SU-DHL-6 (cell line): ENCODE measurements around the gene BUD23.

ENCODE experiments used
- H2AFZ ChIP-seq: fragments of 200-600 bp; sonication (generic); 2 replicates; pipeline ENCODE4 v1.6.1; 2014; ENCODE audit warnings: low read depth, mild to moderate bottlenecking, moderate library complexity, mixed read lengths, antibody characterized with exemption, low read length; ENCODE audit not compliant: severe bottlenecking
- H3F3A ChIP-seq: fragments of 200-600 bp; shearing (Covaris generic); 2 replicates; pipeline ENCODE4 v1.6.0; 2016; ENCODE audit warnings: antibody characterized with exemption, mild to moderate bottlenecking; ENCODE audit not compliant: insufficient read depth
- H3K27ac ChIP-seq: fragments of 200-600 bp; sonication (generic); 2 replicates; pipeline ENCODE4 v1.5.1; 2016; ENCODE audit warnings: low read depth, mild to moderate bottlenecking, low read length, moderate library complexity, mixed read lengths
- H3K27me3 ChIP-seq: fragments of 200-600 bp; sonication (generic), shearing (Covaris generic); 2 replicates; pipeline ENCODE4 v1.6.0; 2014; ENCODE audit warnings: mild to moderate bottlenecking, low read length
- H3K36me3 ChIP-seq: fragments of 200-600 bp; sonication (generic); 2 replicates; pipeline ENCODE4 v1.6.1; 2014; ENCODE audit warnings: mild to moderate bottlenecking, low read length, mixed read lengths
- H3K4me2 ChIP-seq: fragments of 300-600, 200-600 bp; shearing (Covaris generic), sonication (generic); 2 replicates; pipeline ENCODE4 v1.6.0; 2014; ENCODE audit warnings: low read length, low read depth, mild to moderate bottlenecking; ENCODE audit not compliant: poor library complexity, severe bottlenecking
- H3K4me3 ChIP-seq: fragments of 200-600 bp; sonication (generic); 2 replicates; pipeline ENCODE4 v1.5.1; 2014; ENCODE audit warnings: antibody characterized with exemption, low read length, mild to moderate bottlenecking, mixed read lengths; ENCODE audit not compliant: insufficient read depth, poor library complexity, severe bottlenecking
- H3K79me2 ChIP-seq: fragments of 200-600 bp; sonication (generic); 2 replicates; pipeline ENCODE4 v1.6.1; 2014; ENCODE audit warnings: mild to moderate bottlenecking, low read length, moderate library complexity; ENCODE audit not compliant: insufficient read depth
- H3K9ac ChIP-seq: fragments of 200-600 bp; sonication (generic); 2 replicates; pipeline ENCODE4 v1.7.0; 2014; ENCODE audit warnings: mild to moderate bottlenecking, low read length
- H3K9me2 ChIP-seq: fragments of 200-600 bp; sonication (generic); replicated peaks from 2 replicates; pipeline ENCODE4 v1.6.1; 2014; ENCODE audit warnings: low read length; ENCODE audit not compliant: insufficient read depth
- H3K9me3 ChIP-seq: fragments of 200-600 bp; sonication (generic); 2 replicates; pipeline ENCODE4 v1.6.1; 2014; ENCODE audit warnings: low read length, mixed read lengths; ENCODE audit not compliant: insufficient read depth
- H4K20me1 ChIP-seq: fragments of 200-600 bp; sonication (generic); 2 replicates; pipeline ENCODE4 v1.6.1; 2014; ENCODE audit warnings: low read depth, mild to moderate bottlenecking, antibody characterized with exemption, low read length, moderate library complexity, mixed read lengths
- EZH2phosphoT487 ChIP-seq: fragments of 200-600 bp; sonication (generic), shearing (Covaris generic); conservative IDR thresholded peaks from 2 replicates; pipeline ENCODE4 v1.6.1; 2018; ENCODE audit warnings: mild to moderate bottlenecking, antibody characterized with exemption, low read length, moderate library complexity, mixed read lengths
- TF ChIP-seq, protein P1 (sequence below): fragments of 200-600 bp; sonication (generic); IDR thresholded peaks from one replicate; pipeline ENCODE4 v1.5.1; 2017; ENCODE audit warnings: antibody characterized with exemption, mild to moderate bottlenecking, low read length, moderate library complexity; ENCODE audit not compliant: insufficient read depth, poor library complexity, severe bottlenecking

BUD23 gene

GRCh38 chr7:73648593-73649332 is 34.6 kb upstream of the BUD23 start:
- Histone ChIP-seq H3K9me3 (no peaks in the 10 kb centered on the region), H3K27ac (no peak overlapping the region), H4K20me1 (no peaks in the 10 kb centered on the region), H3K4me2 (peak overlapping the region; percentile 62), H2AFZ (peak overlapping the region; percentile 92), H3K36me3 (no peaks in the 10 kb centered on the region), H3F3A (no peaks in the 10 kb centered on the region), H3K9me2 (no peaks in the 10 kb centered on the region), H3K27me3 (no peaks in the 10 kb centered on the region), H3K9ac (peak overlapping the region; percentile 40; the same call in 1 of the 2 replicates), H3K79me2 (no peaks in the 10 kb centered on the region), H3K4me3 (peak overlapping the region; percentile 46)
- TF ChIP-seq EZH2phosphoT487, result 0 out of 2 replicates have a peak, but pooled peaks have one; percentile 72
- TF ChIP-seq, protein P1, sequence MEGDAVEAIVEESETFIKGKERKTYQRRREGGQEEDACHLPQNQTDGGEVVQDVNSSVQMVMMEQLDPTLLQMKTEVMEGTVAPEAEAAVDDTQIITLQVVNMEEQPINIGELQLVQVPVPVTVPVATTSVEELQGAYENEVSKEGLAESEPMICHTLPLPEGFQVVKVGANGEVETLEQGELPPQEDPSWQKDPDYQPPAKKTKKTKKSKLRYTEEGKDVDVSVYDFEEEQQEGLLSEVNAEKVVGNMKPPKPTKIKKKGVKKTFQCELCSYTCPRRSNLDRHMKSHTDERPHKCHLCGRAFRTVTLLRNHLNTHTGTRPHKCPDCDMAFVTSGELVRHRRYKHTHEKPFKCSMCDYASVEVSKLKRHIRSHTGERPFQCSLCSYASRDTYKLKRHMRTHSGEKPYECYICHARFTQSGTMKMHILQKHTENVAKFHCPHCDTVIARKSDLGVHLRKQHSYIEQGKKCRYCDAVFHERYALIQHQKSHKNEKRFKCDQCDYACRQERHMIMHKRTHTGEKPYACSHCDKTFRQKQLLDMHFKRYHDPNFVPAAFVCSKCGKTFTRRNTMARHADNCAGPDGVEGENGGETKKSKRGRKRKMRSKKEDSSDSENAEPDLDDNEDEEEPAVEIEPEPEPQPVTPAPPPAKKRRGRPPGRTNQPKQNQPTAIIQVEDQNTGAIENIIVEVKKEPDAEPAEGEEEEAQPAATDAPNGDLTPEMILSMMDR, result no peak

- Histone ChIP-seq H4K20me1 (no peaks in the 10 kb centered on the region), H3K9me3 (no peaks in the 10 kb centered on the region), H3K36me3 (no peaks in the 10 kb centered on the region), H3K9ac (no peak overlapping the region), H3K27me3 (no peaks in the 10 kb centered on the region), H3F3A (no peaks in the 10 kb centered on the region), H3K4me2 (no peak overlapping the region), H2AFZ (no peak overlapping the region), H3K79me2 (no peaks in the 10 kb centered on the region), H3K4me3 (no peak overlapping the region), H3K9me2 (no peaks in the 10 kb centered on the region), H3K27ac (no peak overlapping the region)
- TF ChIP-seq, protein P1, result no peak
- TF ChIP-seq EZH2phosphoT487, result no peak
These were observed 33.8 kb upstream of the BUD23 start for GRCh38 chr7:73649576-73649975.

DNA sequence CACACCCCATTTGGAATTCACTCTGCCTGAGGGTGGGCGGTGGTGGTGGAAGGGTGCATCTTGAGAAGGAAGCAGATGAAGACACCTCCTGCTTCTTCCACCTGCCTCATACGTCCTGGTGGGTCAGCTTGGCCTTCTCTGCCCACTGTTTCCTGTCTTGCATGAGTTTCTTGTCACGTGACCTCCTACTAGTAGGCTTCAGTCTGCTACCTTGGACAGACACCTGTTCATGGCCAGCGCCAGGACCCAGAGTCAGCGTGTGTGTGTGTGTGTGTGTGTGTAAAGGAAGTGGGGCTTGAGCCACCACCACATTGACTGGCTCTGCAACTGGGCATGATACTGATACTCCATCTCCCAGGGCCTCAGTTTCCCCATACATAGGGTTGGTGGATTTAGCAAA is 32.9 kb upstream of the BUD23 start:
- no peaks in the 10 kb centered on the region for H3K27me3 ChIP-seq
- TF ChIP-seq, protein P1, result no peak
- no peak for TF ChIP-seq EZH2phosphoT487
- H3K36me3 ChIP-seq, result no peaks in the 10 kb centered on the region
- no peaks in the 10 kb centered on the region for H3K9me2 ChIP-seq
- H4K20me1 ChIP-seq, result no peaks in the 10 kb centered on the region
- no peaks in the 10 kb centered on the region for H3K79me2 ChIP-seq
- H3K27ac ChIP-seq, result no peak overlapping the region
- H3K9ac ChIP-seq, result no peak overlapping the region
- H3F3A ChIP-seq, result no peaks in the 10 kb centered on the region
- no peak overlapping the region for H3K4me3 ChIP-seq
- no peaks in the 10 kb centered on the region for H3K9me3 ChIP-seq
- no peak overlapping the region for H2AFZ ChIP-seq
- no peak overlapping the region for H3K4me2 ChIP-seq
